ENCODE data around the gene MRPS22. TPM values are rescaled to one million over a fixed set of nuclear protein-coding genes. Genes with fewer than 3 reads are reported as not detected.

The MRPS22 gene
- 51.1 and 57.8 TPM in 2 replicates for total RNA-seq

DNA sequence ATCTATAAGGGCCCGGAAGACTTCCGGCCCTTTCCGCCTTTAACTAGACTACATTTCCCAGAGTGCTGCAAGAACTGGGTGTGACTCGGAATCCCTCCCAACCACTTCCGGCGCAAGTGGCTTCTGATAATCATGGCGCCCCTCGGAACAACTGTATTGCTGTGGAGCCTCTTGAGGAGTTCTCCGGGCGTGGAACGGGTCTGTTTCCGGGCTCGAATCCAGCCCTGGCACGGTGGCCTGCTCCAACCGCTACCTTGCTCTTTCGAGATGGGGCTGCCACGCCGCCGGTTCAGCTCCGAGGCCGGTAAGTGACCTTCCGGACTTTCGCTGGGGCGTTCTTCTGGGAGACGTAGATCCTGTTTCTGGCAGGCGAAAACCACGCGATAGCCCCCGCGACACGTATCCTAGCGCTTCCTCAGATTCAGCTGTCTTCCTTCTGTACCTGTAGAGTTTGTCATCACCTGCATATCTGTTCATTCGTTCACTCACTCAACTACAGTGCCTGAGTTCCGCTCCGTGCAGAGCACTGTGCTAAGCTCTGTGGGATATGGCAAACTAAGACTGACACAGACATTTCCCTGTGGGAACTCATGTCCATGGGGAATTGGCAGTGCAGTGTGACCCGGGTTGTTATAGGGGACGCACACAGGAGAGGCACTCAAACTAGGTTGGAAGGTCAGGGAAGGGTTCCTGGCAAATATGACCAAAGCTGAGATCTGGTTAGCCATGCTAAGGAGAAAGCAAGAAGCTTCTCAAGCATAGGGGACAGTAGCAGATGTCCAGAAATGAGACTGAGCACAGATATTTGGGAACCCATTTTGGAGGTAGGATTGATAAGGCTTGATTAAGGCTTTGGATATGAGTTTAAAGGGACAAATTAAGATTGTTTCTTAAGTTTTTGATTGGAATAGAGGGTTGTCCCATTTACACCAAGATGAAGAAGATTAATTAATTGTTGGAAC lies at the start of gene MRPS22:
Gene MRPS22, plus strand, starts transcription at position 126 of the 962 bp plus-strand sequence. Its CDS starts 7 bp downstream, at position 133.

GRCh38 chr3:139389552-139390368 lies 45.9 kb downstream of the MRPS22 start, which contains the start of gene COPB2:
Gene COPB2 (minus strand): TSS chr3:139389647. CDS start chr3:139389550, 97 bp downstream.

Small RNA genes within 50 kb of the gene (small RNA-seq; reads per million reads assigned to genes)
- not detected for gene RF00026

Other genes with a start within 250 kb of the MRPS22 start
- gene COPB2, start 45.6 kb downstream of the MRPS22 start, total RNA-seq = 214 and 222 TPM in 2 replicates
- gene RBP2, start 132.5 kb downstream of the MRPS22 start, total RNA-seq = not detected in 2 replicates
- gene RBP1, start 195.7 kb downstream of the MRPS22 start, total RNA-seq = 1.9 and 2.8 TPM in 2 replicates

Measured in hair follicle dermal papilla cell (primary cell).